Smooth muscle cell (in vitro differentiated cells): ENCODE data around the gene CCDC146. TPM values are rescaled to one million over a fixed set of nuclear protein-coding genes. Genes with fewer than 3 reads are reported as not detected.
A peak's percentile ranks its signal among the peaks of the same experiment; 100 is the strongest.

Experiments
- DNase-seq: peaks from one replicate; lab custom pipeline; 2025; ENCODE audit not compliant: unreplicated experiment; lab: John Stamatoyannopoulos, UW
- H2AFZ ChIP-seq: fragments of 200-600 bp; sonication (generic); 2 replicates; pipeline ENCODE4 v1.6.0; 2016; ENCODE audit warnings: antibody characterized with exemption, low read depth, mild to moderate bottlenecking
- H3F3A ChIP-seq: fragments of 200-600 bp; sonication (generic); 2 replicates; pipeline ENCODE4 v1.6.0; 2017; ENCODE audit warnings: antibody characterized with exemption, low read depth
- H3K27ac ChIP-seq: fragments of 200-600 bp; sonication (generic); 2 replicates; pipeline ENCODE4 v1.5.1; 2016; ENCODE audit warnings: low read depth, mild to moderate bottlenecking
- H3K27me3 ChIP-seq: fragments of 200-600 bp; sonication (generic); 2 replicates; pipeline ENCODE4 v1.6.1; 2016; ENCODE audit warnings: low read depth, mild to moderate bottlenecking
- H3K36me3 ChIP-seq: fragments of 200-600 bp; sonication (generic); 2 replicates; pipeline ENCODE4 v1.5.1; 2016; ENCODE audit warnings: low read depth
- H3K4me1 ChIP-seq: fragments of 200-600 bp; sonication (generic); 2 replicates; pipeline ENCODE4 v1.5.1; 2016; ENCODE audit warnings: low read depth
- H3K4me2 ChIP-seq: fragments of 200-600 bp; sonication (generic); 2 replicates; pipeline ENCODE4 v1.6.0; 2016; ENCODE audit warnings: mild to moderate bottlenecking
- H3K4me3 ChIP-seq: fragments of 200-600 bp; sonication (generic); 2 replicates; pipeline ENCODE4 v1.5.1; 2016; ENCODE audit warnings: mild to moderate bottlenecking
- H3K79me2 ChIP-seq: fragments of 200-600 bp; sonication (generic); 2 replicates; pipeline ENCODE4 v1.6.0; 2016; ENCODE audit warnings: low read depth, mild to moderate bottlenecking
- H3K9ac ChIP-seq: fragments of 200-600 bp; sonication (generic); 2 replicates; pipeline ENCODE4 v1.6.0; 2016; ENCODE audit warnings: low read depth
- H3K9me3 ChIP-seq: fragments of 200-600 bp; sonication (generic); replicated peaks from 2 replicates; pipeline ENCODE4 v1.5.1; 2016; ENCODE audit warnings: low read depth
- H4K20me1 ChIP-seq: fragments of 200-600 bp; sonication (generic); 2 replicates; pipeline ENCODE4 v1.6.0; 2016; ENCODE audit warnings: low read depth
- WGBS: methylation state at CpG from one replicate; pipeline ENCODE4 v1.1.7; 2016; ENCODE audit warnings: low lambda C conversion rate; 5-methylcytosine and 5-hydroxymethylcytosine counted together
- polyA plus RNA-seq: library from polyadenylated mRNA; unstranded; fragments of >200 nt; fragmentation: Nextera tagmentation; extraction: Ambion mirVana; gene quantifications from 2 replicates; pipeline ENCODE4 v1.2.1, GENCODE V29; 2016
- total RNA-seq: library from RNA; depleted of rRNA; stranded (reverse); fragments of >200 nt; gene quantifications from 2 replicates; pipeline ENCODE4 v1.2.3, GENCODE V29; 2014
- TF ChIP-seq, protein P1 (sequence below): fragments of 200-600 bp; sonication (generic); IDR thresholded peaks from 2 replicates; pipeline ENCODE4 v1.5.1; 2017; ENCODE audit warnings: borderline replicate concordance, mild to moderate bottlenecking, antibody characterized with exemption; ENCODE audit not compliant: insufficient read depth, poor library complexity, severe bottlenecking

CCDC146 gene
- total and polyA plus RNA-seq, 2 experiments from 2014 or later, result 0.77 to 7.3 TPM

DNA sequence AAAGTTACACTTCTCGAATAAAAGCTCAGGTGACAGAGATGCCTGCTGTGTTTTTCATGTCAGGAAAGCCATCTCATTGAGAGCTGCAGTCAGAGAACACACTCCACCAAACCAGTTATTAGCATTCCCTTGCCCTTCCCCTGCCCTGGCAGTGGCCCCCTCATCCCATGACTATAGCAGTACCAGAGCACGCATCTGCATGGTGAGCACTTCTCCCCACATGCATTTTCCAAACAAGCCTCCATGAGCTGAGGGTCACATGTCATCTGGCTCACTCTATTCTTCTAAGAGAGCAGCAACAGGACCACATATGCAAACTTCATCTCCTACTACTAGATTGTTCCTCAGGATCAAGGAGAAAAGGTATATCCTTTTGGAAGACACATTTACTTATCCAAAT, 119.7 kb downstream of the CCDC146 start:
- TF ChIP-seq, protein P1, sequence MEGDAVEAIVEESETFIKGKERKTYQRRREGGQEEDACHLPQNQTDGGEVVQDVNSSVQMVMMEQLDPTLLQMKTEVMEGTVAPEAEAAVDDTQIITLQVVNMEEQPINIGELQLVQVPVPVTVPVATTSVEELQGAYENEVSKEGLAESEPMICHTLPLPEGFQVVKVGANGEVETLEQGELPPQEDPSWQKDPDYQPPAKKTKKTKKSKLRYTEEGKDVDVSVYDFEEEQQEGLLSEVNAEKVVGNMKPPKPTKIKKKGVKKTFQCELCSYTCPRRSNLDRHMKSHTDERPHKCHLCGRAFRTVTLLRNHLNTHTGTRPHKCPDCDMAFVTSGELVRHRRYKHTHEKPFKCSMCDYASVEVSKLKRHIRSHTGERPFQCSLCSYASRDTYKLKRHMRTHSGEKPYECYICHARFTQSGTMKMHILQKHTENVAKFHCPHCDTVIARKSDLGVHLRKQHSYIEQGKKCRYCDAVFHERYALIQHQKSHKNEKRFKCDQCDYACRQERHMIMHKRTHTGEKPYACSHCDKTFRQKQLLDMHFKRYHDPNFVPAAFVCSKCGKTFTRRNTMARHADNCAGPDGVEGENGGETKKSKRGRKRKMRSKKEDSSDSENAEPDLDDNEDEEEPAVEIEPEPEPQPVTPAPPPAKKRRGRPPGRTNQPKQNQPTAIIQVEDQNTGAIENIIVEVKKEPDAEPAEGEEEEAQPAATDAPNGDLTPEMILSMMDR, result no peak
- Histone ChIP-seq H3K36me3 (no peaks in the 10 kb centered on the region), H3K9me3 (no peaks in the 10 kb centered on the region), H3K27ac (no peak overlapping the region), H3K27me3 (no peaks in the 10 kb centered on the region), H3K79me2 (no peaks in the 10 kb centered on the region), H3K9ac (no peak overlapping the region), H4K20me1 (no peaks in the 10 kb centered on the region), H3F3A (peaks cover 6% of the 10 kb centered on the region), H3K4me2 (peak overlapping the region; percentile 41), H3K4me1 (peaks cover 23% of the 10 kb centered on the region), H3K4me3 (no peak overlapping the region), H2AFZ (no peak overlapping the region)
- 79% methylated on average over 2 of the region's 2 CpGs for WGBS
- DNase-seq, result no peak

DNA sequence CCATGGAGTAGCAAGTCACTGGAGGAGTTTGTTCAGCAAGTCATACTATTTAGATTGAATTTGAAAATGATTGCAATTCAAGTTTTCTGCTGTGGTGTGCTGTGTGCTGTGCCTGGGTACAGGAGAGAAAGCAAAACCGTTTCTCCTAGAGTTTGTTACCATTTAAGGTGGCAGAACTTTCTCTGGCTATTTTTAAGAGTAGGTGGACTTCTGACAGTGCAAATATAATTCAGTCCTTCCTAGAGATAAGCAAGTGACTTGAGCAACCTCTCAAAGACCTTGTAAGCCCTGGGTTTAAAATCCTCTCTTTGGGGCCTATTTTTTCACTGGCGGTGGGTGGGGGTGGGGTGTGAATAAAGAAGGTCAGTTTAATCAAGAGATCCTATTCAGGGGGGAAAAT, 120.1 kb downstream of the CCDC146 start:
- WGBS, result 28% methylated on average over 2 of the region's 2 CpGs
- Histone ChIP-seq H3K36me3 (no peaks in the 10 kb centered on the region), H3K4me2 (peak overlapping the region; percentile 41)

DNA sequence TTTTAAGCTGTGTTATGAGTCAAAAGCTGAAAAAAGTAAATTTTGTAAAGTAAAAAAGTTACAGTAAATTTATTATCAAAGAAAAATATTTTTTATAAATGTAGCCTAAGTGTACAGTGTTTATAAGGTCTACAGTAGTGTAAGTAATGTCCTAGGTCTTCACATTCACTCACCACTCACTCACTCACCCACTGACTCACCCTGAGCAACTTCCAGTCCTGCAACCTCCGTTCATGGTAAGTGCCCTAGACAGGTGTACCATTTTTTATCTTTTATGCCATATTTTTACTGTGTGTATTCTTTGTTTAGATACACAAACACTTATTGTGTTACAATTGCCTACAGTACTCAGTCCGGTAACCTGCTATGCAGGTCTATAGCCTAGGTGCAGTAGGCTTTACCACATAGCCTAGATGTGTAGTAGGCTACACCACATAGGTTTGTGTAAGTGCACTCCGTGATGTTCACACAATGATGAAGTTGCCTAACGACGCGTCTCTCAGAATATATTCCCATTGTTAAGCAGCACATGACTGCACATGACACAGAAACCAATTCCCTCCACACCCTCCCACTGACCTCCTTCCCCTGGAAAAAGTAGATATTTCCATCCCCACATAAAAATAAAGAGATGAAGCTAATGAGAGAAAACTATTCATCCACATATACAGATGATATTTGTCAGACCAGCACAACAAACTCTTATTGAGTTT, 122.0 kb downstream of the CCDC146 start:
- Histone ChIP-seq H3K9ac (no peak overlapping the region), H3F3A (peaks cover 6% of the 10 kb centered on the region), H3K9me3 (no peaks in the 10 kb centered on the region), H3K4me3 (no peak overlapping the region), H4K20me1 (no peaks in the 10 kb centered on the region), H3K4me1 (peaks cover 24% of the 10 kb centered on the region), H3K27me3 (no peaks in the 10 kb centered on the region), H2AFZ (no peak overlapping the region), H3K4me2 (no peak overlapping the region), H3K27ac (no peak overlapping the region), H3K79me2 (no peaks in the 10 kb centered on the region), H3K36me3 (no peaks in the 10 kb centered on the region)
- TF ChIP-seq, protein P1, result no peak
- DNase-seq, result no peak
- 95% methylated on average over 6 of the region's 6 CpGs for WGBS

More for the DNA sequence above, 120.1 kb downstream of the CCDC146 start:
- Histone ChIP-seq H3F3A (peaks cover 6% of the 10 kb centered on the region), H3K27me3 (no peaks in the 10 kb centered on the region), H3K27ac (no peak overlapping the region), H2AFZ (no peak overlapping the region), H3K79me2 (no peaks in the 10 kb centered on the region), H3K9ac (no peak overlapping the region), H4K20me1 (no peaks in the 10 kb centered on the region), H3K4me1 (peaks cover 24% of the 10 kb centered on the region), H3K9me3 (no peaks in the 10 kb centered on the region), H3K4me3 (no peak overlapping the region)
- TF ChIP-seq, protein P1, result no peak
- DNase-seq, result no peak
